Progenitor cell of endocrine pancreas (in vitro differentiated cells): ENCODE data around the gene COPS6. TPM values are rescaled to one million over a fixed set of nuclear protein-coding genes. Genes with fewer than 3 reads are reported as not detected.

Experiments used
- DNase-seq: peaks from one replicate; pipeline ENCODE4 v3.0.0; 2021; ENCODE audit warnings: low spot score; ENCODE audit not compliant: unreplicated experiment
- H3K27ac Mint-ChIP-seq: 2 replicates; pipeline ENCODE4 v1.8.0; 2021; ENCODE audit warnings: mild to moderate bottlenecking, moderate library complexity, mixed read lengths
- H3K27me3 Mint-ChIP-seq: 2 replicates; pipeline ENCODE4 v1.8.0; 2021; ENCODE audit warnings: mixed read lengths
- H3K36me3 Mint-ChIP-seq: 2 replicates; pipeline ENCODE4 v1.8.0; 2022; ENCODE audit warnings: mixed read lengths; ENCODE audit not compliant: insufficient read depth
- H3K4me1 Mint-ChIP-seq: 2 replicates; pipeline ENCODE4 v1.8.0; 2021; ENCODE audit warnings: low read depth, mixed read lengths
- H3K4me3 Mint-ChIP-seq: 2 replicates; pipeline ENCODE4 v1.8.0; 2021; ENCODE audit warnings: low read depth, mild to moderate bottlenecking, moderate library complexity, mixed read lengths
- H3K9me3 Mint-ChIP-seq: 2 replicates; pipeline ENCODE4 v1.8.0; 2021; ENCODE audit warnings: low read depth, mixed read lengths
- total RNA-seq: library from RNA; stranded (reverse); gene quantifications from 2 replicates; pipeline ENCODE4 v1.2.1, GENCODE V29; 2021
- TF ChIP-seq, protein P1 (sequence below): fragments of 200-600 bp; sonication (generic); IDR thresholded peaks from one replicate; pipeline ENCODE4 v1.5.0; 2021; ENCODE audit warnings: antibody characterized with exemption, mild to moderate bottlenecking; ENCODE audit not compliant: unreplicated experiment

COPS6 gene
- total RNA-seq, 1 donor from 2014 or later, result 113 TPM

DNA sequence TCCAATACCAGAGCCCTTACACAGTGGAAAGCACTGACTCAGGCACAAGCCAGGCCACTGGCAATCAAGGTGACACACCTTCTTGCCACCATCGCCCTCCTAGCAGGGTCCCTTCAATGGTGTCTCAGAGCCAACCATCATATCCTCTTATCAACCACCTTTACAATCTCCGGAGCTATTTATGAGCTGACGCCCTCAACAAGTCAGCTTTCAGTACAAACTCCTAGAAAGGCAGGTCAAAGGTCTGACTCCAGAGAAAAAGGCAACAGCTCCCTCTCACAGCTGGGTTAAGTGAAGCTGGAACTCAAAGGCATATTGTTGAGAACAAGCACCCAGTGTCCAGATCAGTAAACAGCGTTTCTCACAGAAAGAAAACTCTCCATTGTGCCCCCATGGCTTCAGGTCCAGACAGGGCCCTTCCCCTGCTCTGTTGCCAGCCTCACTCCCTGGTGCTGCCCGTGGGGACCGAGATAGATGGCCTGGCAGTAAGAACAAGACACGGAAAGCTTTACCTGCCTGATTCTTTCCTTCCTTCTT, 9.7 kb upstream of the COPS6 start:
- Mint-ChIP-seq H3K27ac (peak overlapping the region; percentile 89), H3K36me3 (peaks cover 63% of the 10 kb centered on the region), H3K27me3 (no peaks in the 10 kb centered on the region), H3K4me1 (peaks cover 16% of the 10 kb centered on the region), H3K9me3 (peaks cover 29% of the 10 kb centered on the region), H3K4me3 (peak overlapping the region; percentile 47)
- no peak for DNase-seq
- TF ChIP-seq, protein P1, sequence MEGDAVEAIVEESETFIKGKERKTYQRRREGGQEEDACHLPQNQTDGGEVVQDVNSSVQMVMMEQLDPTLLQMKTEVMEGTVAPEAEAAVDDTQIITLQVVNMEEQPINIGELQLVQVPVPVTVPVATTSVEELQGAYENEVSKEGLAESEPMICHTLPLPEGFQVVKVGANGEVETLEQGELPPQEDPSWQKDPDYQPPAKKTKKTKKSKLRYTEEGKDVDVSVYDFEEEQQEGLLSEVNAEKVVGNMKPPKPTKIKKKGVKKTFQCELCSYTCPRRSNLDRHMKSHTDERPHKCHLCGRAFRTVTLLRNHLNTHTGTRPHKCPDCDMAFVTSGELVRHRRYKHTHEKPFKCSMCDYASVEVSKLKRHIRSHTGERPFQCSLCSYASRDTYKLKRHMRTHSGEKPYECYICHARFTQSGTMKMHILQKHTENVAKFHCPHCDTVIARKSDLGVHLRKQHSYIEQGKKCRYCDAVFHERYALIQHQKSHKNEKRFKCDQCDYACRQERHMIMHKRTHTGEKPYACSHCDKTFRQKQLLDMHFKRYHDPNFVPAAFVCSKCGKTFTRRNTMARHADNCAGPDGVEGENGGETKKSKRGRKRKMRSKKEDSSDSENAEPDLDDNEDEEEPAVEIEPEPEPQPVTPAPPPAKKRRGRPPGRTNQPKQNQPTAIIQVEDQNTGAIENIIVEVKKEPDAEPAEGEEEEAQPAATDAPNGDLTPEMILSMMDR, result no peak

DNA sequence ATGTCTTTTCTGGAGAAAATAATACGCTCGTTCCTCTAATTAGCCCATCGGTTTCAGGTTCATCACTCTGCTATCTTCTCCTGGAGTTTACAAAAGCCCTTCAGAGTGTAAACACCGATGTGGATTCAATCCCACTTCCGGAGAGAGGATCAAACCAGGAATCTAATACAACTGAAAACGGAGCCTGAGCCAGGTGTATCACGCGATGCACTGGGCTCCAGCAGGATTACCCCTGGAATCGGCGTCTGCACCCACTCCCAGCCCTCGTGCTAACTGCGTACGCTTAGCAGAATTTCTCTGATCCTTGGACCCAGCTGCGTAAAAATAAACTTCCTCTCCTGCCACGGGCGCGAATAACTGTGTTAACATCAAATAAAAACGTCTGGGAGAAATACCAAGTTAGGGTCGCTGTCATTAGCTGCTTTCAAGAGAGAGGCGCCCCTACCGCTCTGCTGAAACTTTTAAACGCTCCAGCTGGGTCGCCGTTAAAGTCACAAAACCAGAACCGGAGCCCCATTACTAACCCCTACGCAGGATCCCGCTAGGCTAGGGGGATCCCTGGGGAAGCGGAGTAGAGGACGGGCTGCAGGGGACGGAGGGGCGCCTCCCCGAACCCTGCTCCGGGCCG, 7.7 kb upstream of the COPS6 start:
- peaks cover 14% of the 10 kb centered on the region for H3K9me3 Mint-ChIP-seq
- peak overlapping the region; percentile 99 for H3K27ac Mint-ChIP-seq
- no peaks in the 10 kb centered on the region for H3K27me3 Mint-ChIP-seq
- TF ChIP-seq, protein P1, result no peak
- peaks cover 16% of the 10 kb centered on the region for H3K4me1 Mint-ChIP-seq
- H3K4me3 Mint-ChIP-seq, result peak overlapping the region; percentile 93
- no peak for DNase-seq
- peaks cover 44% of the 10 kb centered on the region for H3K36me3 Mint-ChIP-seq

GRCh38 chr7:100081535-100082102, 7.2 kb upstream of the COPS6 start, which contains the start of gene ZNF3:
Gene ZNF3, minus strand, starts transcription at chr7:100081723. Its CDS starts 4,366 bp downstream, at chr7:100077357.
- H3K36me3 Mint-ChIP-seq, result peaks cover 38% of the 10 kb centered on the region
- H3K9me3 Mint-ChIP-seq, result peaks cover 8% of the 10 kb centered on the region
- TF ChIP-seq, protein P1, result peak; percentile 98
- no peaks in the 10 kb centered on the region for H3K27me3 Mint-ChIP-seq
- H3K27ac Mint-ChIP-seq, result peak within 1 kb of the TSS; percentile 99
- peaks cover 16% of the 10 kb centered on the region for H3K4me1 Mint-ChIP-seq
- peak within 1 kb of the TSS; percentile 93 for H3K4me3 Mint-ChIP-seq
- peak; percentile 98 for DNase-seq

- no peaks in the 10 kb centered on the region for H3K27me3 Mint-ChIP-seq
- no peak for DNase-seq
- peaks cover 16% of the 10 kb centered on the region for H3K4me1 Mint-ChIP-seq
- peaks cover 27% of the 10 kb centered on the region for H3K36me3 Mint-ChIP-seq
- H3K9me3 Mint-ChIP-seq, result peaks cover 3% of the 10 kb centered on the region
- peak overlapping the region; percentile 93 for H3K4me3 Mint-ChIP-seq
- TF ChIP-seq, protein P1, result no peak
- H3K27ac Mint-ChIP-seq, result peak overlapping the region; percentile 99
These were observed 5.8 kb upstream of the COPS6 start for GRCh38 chr7:100082978-100083377.

GRCh38 chr7:100085515-100085914, 3.3 kb upstream of the COPS6 start:
- Mint-ChIP-seq H3K27ac (no peak overlapping the region), H3K4me3 (no peak overlapping the region), H3K36me3 (peaks cover 8% of the 10 kb centered on the region), H3K9me3 (no peaks in the 10 kb centered on the region), H3K4me1 (peaks cover 16% of the 10 kb centered on the region), H3K27me3 (no peaks in the 10 kb centered on the region)
- no peak for DNase-seq
- TF ChIP-seq, protein P1, result no peak
